GM18498 (cell line): ENCODE data around the gene ASB6.
"Not testable (repeated sequence)": the region's sequence is repeated elsewhere in the genome, so short reads cannot be mapped to it uniquely, and the experiment has no call there.

ENCODE experiments used
- ATAC-seq: cut with Tn5 transposase; IDR thresholded peaks from one replicate; pipeline ENCODE4 v1.9.1; 2021; ENCODE audit warnings: mild to moderate bottlenecking, moderate library complexity; ENCODE audit not compliant: unreplicated experiment

ASB6 gene

GRCh38 chr9:129609486-129610212 is 32.3 kb downstream of the ASB6 start:
- ATAC-seq, result no peak

GRCh38 chr9:129608561-129609481 is 33.1 kb downstream of the ASB6 start:
- ATAC-seq, result no peak

DNA sequence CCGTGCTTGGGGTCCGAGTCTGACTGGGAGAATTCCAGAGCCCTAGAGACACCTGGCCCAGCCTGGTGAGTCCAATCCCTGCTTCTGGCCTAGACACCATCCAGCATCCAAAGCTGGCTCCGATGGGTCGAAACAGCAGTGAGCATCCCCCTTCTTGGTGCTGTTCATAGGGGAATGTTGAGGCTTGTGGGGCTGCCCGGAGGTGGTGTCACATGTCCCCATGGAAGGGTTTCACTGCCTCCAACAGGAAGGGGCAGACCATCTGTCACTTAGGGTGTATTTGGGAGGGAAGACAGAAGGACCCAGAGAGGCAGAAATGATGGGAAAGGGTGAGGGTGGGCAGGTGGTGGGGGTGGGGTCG is 34.9 kb downstream of the ASB6 start:
- ATAC-seq, result no peak

GRCh38 chr9:129606161-129607026 is 35.6 kb downstream of the ASB6 start:
- no peak for ATAC-seq

- no peak for ATAC-seq
Observed at GRCh38 chr9:129604766-129605163, 37.2 kb downstream of the ASB6 start.

DNA sequence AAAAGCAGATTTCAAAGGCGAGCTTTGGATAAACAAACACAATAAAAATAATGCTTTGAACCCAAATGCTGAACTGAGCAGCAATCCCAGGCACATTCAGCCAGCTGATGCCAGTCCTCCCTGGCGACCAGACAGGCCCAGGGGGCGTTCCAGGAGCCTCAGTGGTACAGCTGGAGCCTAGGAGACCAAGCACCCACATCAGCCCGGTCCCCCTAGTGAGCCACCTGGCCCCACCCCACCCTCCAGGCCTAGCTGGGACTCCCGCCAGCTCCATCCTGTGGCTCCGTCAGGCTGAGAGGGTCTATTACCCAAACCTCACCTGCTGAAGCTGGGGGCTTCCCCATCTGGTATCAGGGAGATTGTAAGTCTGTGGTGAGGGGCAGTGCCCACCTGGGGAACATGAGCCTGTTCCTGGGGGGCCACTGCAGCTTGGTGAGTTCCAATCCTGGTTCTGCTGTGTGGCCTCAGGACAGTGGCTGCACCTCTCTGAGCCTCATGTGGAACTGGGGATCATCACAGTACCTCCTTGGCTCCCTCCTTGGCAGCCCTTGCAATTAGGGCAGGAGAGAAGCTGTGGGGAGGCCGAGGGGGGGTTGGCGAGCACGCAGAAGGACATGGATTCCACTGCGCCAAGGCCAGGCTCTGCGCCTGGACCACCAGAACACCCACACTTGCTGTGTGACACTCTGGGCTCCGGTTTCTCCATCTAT is 37.7 kb downstream of the ASB6 start:
- ATAC-seq, result no peak

- ATAC-seq, result no peak
Observed at GRCh38 chr9:129602598-129603415, 39.1 kb downstream of the ASB6 start.

DNA sequence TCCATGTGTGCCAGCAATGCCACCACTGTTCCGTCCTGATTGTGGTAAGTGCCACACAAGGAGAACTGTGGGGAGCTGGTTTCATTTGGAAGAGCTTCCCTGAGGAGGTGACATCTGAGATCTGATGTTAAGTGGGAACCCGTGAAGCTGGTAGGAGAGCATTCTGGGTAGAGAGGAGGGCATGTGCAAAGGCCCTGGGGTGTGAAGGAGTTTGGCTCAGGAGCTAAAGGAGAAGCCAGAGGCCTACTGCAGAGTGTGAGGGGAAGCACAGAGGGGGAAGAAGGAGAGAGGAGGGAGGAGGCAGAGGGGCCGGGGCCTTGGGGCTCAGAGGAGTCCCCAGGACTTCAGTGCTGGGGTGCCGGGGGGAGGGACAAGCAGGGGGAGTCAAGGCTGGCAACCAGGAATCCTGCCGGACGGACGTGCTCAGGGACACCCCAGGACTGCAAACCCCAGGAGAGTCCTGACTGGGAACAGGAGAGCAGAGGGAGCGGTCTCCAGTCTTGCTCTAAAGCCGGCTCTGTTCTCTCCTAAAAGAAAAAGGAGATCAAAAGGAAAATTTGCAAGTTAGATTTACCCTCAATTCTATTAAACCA is 40.8 kb downstream of the ASB6 start:
- no peak for ATAC-seq

- no peak for ATAC-seq
Observed at GRCh38 chr9:129598089-129598596, 43.8 kb downstream of the ASB6 start.

DNA sequence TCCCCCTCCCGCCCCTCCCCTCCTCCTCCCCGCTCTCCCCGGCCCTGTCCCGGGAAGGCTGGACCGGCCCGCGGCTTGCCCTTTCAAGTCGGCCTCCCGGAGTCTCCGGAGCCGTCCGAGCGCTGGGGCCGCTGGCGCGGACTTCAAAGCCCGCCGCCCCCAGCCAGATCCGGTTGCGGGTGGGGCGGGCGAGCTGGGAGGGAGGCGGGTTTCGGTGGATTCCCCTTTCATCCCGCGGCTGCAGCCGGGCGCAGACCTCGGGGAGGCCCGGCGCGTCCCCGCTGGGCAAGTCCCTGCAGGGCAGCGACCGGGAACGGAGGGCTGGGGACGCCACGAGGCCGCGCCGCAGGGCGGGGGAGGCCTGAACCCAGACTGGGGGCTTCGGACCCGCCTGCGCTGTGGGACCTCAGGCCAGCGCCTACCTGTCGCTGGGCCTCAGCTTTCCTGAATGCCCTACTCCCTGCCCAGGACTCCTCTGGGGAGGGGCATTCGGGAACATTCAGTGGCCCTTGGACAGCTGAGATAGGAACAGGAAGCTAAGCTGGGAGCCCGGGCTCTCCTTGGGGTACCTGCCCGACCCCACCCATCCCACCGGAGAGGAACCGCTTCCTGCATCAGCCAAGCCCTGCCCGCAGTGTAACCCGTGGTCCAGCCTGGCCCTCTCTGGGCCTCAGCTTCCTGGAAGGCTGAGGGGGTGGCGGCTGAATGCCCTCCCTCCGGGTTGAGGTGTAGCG is 44.4 kb downstream of the ASB6 start:
- no peak for ATAC-seq

DNA sequence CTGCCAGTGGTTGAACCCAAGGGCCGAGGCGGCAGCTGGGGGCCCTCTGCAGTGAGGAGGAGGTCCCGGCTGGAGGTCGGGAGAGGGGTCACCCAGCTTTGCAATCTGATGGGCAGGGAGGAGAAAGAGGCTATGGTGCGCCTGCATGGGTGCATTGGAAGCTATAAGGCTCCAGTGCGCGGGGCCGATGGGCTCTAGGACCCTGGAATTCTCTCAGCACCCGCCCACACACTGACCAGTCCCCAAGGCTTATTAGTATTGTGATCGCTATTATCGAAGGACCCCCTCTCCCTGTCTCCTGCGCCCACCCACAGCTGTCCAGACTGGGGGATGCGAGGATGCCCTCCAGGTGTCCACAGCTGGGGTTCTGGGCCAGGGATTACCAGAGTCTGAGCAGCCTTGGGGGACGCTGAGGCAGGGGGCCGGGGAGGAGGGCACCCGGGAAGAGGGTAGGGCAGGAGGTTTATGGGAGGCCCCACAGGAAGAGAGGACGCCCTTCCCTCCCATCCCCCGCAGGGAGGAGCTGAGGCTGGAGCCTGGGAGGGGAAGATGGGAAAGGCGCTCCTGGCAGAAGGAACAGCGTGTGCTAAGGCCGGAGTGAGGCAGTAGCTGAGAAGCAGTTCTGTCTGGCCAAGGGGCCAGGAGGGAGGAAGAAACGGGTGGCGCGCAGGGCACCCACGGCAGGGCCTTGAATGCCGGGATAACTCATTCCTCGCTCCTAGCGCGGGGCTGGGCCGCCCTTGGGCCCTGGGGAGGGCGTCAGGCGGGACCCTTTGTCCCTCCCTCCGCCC is 45.2 kb downstream of the ASB6 start:
- no peak for ATAC-seq

- no peak for ATAC-seq
Observed at GRCh38 chr9:129595903-129596540, 45.9 kb downstream of the ASB6 start.

- no peak for ATAC-seq
Observed at GRCh38 chr9:129595311-129595741, 46.6 kb downstream of the ASB6 start.

DNA sequence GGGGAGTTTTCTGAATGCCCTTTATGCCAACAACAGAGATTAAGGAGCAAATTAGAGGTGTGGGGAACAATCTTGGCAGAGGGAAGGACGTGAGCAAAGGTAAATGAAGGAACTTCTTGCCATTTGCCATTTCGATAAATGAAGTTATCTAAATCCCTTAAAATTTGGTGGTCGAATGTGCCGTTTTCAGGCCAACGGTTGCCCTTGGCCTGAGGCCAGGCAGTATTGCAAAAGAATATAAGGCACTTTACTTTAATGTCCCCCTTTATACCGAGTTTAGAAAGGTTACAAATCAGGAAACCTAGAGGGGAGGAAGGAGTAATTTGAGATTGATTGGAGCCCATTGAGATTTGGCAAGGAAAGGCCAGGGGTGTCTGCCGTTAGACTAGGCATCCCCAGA is 47.3 kb downstream of the ASB6 start:
- no peak for ATAC-seq

GRCh38 chr9:129592790-129593189 is 49.2 kb downstream of the ASB6 start:
- ATAC-seq, result not testable (repeated sequence)

DNA sequence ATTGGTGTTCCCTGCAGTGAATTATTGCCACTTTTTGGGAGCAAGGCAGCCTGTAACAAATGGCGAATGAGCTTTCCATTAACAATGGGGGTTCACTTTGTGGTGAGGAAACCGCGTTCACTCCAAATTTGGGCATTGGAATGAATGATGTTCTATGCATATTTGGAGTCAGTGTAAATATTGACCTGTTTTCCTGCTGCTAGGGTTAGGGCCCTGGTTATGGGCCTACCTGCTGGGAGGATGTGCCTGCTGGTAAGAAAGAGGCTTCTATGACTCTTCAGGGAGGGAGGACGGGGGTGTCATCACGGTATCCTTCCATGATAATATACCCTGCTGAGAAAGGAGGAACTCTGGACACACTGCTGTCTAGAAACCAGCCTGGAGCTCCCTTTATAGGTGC is 50.0 kb downstream of the ASB6 start:
- ATAC-seq, result no peak

DNA sequence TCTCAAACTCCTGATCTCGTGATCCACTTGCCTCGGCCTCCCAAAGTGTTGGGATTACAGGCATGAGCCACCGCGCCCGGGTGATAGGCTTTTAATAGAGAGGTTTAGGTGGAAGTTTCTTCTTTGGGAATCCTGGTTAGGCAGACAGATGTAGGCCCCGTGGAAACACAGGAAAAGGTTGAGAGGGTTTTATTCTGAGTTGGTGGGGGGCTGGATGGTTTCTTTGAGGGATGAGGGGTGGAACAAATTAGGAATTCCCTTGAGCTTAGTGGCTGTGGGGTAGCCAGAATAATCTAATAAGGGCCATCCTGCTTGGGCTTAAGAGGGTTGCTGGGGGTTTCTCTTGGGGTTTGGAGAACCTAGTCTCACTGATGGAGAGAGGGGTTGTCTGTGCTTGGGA is 51.5 kb downstream of the ASB6 start:
- no peak for ATAC-seq
